Endometrial microvascular endothelial cells (primary cell): ENCODE results near the gene CTRB1. TPM values are rescaled to one million over a fixed set of nuclear protein-coding genes. Genes with fewer than 3 reads are reported as not detected.

Experiments
- in situ Hi-C: cut with HindIII; loops from 2 replicates; pipeline ENCODE4 v1.10.0; 2017; ENCODE audit warnings: low sequenced_read_pairs, low pct_unique_long_range_greater_than_20kb; ENCODE audit errors: inconsistent ontology term
- total RNA-seq: library from RNA; depleted of rRNA; stranded (reverse); fragments of >200 nt; gene quantifications from one replicate; pipeline ENCODE4 v1.2.3, GENCODE V29; 2015; ENCODE audit errors: inconsistent ontology term

Gene CTRB1
- total RNA-seq, 1 donor from 2014 or later = not detected

- in situ Hi-C loops = loop anchor here (25.0 kb wide), 1 partner anchor 151 kb away; no protein-coding TSS in a partner anchor
Observed at GRCh38 chr16:75236232-75236631, 17.4 kb downstream of the CTRB1 start.

GRCh38 chr16:75236736-75237397 is 18.1 kb downstream of the CTRB1 start:
- in situ Hi-C loops = loop anchor here (25.0 kb wide), 1 partner anchor 150 kb away; no protein-coding TSS in a partner anchor

GRCh38 chr16:75237398-75238131 is 18.8 kb downstream of the CTRB1 start:
- in situ Hi-C loops = loop anchor here (25.0 kb wide), 1 partner anchor 150 kb away; no protein-coding TSS in a partner anchor

DNA sequence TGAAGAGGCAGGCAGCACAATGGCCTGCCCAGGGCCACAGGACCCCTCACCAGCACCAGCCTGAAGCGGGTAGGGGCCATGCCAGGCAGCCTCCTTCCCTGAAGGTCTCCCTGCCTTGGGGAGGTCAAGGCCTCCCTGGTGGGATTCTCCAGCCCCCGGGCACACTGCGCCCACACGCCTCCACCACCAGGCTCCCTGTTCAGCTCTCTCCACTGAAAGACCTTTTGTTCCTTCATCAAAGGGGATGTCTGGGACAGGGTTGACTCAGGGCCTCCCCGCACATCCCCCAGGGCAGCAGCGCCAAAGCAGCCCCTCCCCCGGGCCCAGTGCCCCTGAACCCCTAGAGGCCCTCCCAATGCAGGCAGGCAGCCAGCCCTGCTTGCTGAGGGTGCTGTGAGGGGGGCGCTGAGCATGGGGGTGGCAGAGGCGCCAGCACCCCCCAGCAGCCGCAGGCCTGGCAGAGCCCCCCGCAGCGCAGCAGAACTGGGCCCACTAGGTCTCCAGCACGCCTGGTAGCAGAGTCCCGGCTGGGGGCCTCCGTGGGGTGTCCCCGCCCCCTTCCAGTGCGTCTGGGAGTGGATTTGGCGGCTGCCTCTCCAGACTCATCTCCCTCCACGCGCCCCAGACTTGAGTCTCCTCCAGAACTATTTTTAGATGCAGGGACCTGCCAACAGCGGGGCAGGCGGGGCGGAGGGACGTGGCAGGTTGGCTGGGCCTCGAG is 19.5 kb downstream of the CTRB1 start:
- in situ Hi-C loops = loop anchor here (25.0 kb wide), 1 partner anchor 149 kb away; no protein-coding TSS in a partner anchor

DNA sequence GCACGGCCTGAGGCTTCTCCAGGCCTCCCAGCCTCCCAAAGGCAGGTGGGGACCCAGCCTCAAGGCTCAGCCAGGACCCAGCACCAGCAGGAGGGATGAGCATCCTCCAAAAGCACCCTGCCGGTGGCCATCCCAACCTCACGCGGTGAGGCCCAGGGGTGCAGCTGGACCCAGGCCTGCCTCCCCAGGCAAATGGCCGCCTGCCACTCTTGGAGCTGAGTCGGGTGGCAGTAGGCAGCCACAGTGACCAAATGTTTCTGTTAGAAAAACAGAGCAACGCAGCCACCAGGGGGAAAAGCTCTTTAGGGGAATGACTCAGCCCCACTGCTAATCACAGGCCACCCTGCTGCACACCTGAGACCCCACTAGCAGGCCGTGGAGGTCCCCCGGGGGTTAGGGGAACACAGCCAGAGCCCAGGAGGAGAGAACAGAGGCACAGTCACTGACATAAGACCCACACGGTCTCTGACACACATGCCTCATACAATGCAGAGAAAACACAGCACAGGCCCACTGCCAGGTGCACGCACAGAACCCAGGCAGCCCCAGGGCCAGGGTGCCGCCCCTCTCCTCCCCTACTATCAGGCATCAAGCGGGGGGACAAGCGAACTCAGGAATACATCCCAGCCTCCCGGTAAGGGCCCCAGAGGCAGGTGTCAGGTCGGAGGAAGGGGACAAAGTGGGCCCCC is 20.2 kb downstream of the CTRB1 start:
- in situ Hi-C loops = loop anchor here (25.0 kb wide), 1 partner anchor 148 kb away; no protein-coding TSS in a partner anchor

- in situ Hi-C loops = loop anchor here (25.0 kb wide), 1 partner anchor 148 kb away; no protein-coding TSS in a partner anchor
Observed at GRCh38 chr16:75239542-75240122, 20.8 kb downstream of the CTRB1 start.

- in situ Hi-C loops = loop anchor here (25.0 kb wide), 1 partner anchor 147 kb away; no protein-coding TSS in a partner anchor
Observed at GRCh38 chr16:75240633-75241032, 21.8 kb downstream of the CTRB1 start.

DNA sequence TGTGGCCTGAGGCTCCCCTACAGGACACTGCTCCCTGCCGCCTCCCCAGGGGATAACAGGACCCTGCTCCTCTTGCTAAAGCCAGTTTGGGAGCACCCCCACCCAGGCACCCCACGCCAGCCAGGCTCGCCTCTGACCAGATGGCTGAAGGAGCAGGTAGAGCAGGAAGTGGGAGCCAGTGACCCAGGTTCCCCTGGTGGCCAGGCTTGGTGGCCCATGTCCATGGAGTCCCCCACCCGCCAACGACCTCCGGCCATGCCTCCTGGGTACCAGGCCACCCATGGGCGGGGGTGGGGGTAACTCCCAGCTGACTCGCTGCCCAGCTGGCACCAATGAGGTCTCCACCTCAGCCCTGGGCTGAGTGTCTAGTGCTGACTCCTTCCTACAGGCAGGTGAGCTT is 22.6 kb downstream of the CTRB1 start:
- in situ Hi-C loops = loop anchor here (25.0 kb wide), 1 partner anchor 146 kb away; no protein-coding TSS in a partner anchor

DNA sequence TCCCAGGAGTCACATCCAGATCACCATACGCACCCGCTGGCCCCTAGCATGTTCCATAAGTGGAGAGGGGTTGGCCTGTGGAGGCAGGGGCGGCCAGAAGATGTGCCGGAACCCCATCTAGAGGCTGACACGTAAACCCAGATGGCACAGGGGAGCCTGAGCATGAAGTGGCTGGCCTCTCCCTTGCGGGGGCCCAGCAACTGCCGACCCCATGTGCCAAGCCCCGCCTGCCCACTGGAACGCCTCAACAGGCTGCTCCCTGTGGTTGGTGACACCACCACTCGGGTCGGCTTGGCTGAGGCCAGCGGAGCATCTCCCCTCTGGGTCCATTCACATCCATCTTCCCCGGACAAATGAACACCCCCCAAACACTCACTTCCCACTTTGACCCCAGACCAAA is 23.2 kb downstream of the CTRB1 start:
- in situ Hi-C loops = loop anchor here (25.0 kb wide), 1 partner anchor 145 kb away; no protein-coding TSS in a partner anchor

DNA sequence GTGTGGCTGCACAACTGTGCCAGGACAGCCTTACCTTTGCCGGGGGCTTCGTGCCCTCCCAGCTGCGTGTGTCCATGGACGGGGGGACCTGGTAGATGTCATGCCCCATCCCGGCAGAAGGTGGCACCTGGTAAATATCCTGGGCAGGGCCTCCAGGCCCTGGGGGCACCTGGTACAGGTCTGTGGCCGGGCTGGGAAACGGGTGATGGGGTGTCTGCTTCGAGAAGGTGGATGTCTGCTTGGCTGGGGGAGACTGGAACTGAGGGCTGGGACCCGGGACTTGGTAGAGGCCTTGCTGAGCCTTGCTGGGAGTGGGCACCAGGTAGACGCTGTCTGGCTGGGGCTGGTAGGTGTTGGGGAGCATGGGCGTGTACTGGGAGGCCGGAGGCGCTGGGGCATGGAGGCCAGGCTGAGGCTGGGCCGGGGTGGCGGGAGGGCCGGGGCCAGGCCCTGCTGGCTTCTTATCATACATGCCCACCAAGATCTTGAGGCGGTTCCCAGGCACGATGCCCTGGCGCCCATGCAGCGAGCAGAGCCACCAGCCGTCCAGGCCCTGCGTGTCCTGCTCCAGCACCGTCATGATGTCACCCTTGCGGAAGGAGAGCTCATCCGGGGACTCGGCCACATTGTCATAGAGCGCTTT is 23.8 kb downstream of the CTRB1 start:
- in situ Hi-C loops = loop anchor here (25.0 kb wide), 1 partner anchor 145 kb away; no protein-coding TSS in a partner anchor

- in situ Hi-C loops = loop anchor here (25.0 kb wide), 1 partner anchor 144 kb away; no protein-coding TSS in a partner anchor
Observed at GRCh38 chr16:75243667-75244224, 25.0 kb downstream of the CTRB1 start.

GRCh38 chr16:75244225-75244809 is 25.5 kb downstream of the CTRB1 start:
- in situ Hi-C loops = loop anchor here (25.0 kb wide), 1 partner anchor 143 kb away; no protein-coding TSS in a partner anchor

GRCh38 chr16:75244844-75245758 is 26.3 kb downstream of the CTRB1 start:
- in situ Hi-C loops = loop anchor here (25.0 kb wide), 1 partner anchor 142 kb away; no protein-coding TSS in a partner anchor

DNA sequence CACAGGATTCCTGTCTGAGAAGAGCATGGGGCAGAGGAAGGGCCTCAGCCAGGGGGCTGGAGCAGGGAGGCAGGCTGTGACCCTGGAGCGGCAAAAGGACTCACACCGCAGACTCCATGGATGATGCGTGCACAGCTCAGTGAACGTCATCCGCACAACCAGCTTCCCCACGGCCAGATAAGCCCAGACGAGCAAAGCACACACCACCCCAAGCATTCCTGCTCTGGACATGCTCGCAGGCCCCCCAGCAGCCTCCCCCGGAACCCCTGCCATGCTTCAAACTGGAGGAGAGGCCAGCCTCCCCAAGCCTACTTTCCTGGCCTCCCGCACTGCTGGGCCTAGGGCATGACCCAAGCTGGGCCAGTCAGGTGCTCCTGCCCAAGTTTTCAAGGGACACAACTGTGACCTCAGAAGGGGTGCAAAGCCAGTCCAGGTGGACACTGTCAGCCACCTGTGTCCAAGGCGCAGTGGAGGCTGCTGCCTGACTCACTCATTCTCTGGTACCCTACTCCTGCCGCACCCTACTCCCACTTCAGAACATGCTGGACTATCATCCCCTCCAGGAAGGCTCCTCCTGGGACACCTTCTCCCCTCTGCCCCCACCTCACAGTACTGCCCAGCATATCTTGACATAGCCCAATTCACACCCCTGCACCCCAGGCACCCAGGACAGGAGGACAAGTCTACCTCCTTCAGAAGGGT is 27.9 kb downstream of the CTRB1 start:
- in situ Hi-C loops = loop anchor here (25.0 kb wide), 1 partner anchor 141 kb away; no protein-coding TSS in a partner anchor

DNA sequence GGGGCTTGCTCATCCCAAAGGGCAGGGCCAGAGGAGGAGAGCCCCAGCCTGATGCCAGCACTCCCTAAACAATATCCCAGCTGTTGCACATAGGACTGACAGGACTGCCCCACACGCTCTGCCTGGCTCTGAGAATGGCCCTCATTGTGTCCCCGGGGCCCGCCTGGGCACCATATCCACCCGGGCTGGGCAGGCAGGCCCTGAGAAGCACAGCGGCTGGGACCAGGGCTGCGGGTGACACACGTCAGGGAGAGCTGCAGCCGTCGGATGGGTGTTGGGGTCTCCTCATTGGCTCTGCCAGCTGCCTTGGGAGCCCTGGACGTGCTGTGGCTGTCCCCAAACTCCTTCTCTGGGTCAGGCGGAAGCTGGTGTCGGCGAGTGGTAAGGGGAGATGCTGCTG is 28.5 kb downstream of the CTRB1 start:
- in situ Hi-C loops = loop anchor here (25.0 kb wide), 1 partner anchor 140 kb away; no protein-coding TSS in a partner anchor
